SH-SY5Y (cell line): ENCODE results near the gene RGS16.

Source experiments
- GATA2 ChIP-seq: IDR thresholded peaks from 2 replicates; pipeline ENCODE4 v1.6.1; 2011; ENCODE audit warnings: mild to moderate bottlenecking, low read depth, low read length
- GATA3 ChIP-seq: IDR thresholded peaks from 2 replicates; pipeline ENCODE4 v1.6.1; 2011; ENCODE audit warnings: low read depth, mild to moderate bottlenecking, low read length, moderate library complexity

The RGS16 gene, protein sequence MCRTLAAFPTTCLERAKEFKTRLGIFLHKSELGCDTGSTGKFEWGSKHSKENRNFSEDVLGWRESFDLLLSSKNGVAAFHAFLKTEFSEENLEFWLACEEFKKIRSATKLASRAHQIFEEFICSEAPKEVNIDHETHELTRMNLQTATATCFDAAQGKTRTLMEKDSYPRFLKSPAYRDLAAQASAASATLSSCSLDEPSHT

DNA sequence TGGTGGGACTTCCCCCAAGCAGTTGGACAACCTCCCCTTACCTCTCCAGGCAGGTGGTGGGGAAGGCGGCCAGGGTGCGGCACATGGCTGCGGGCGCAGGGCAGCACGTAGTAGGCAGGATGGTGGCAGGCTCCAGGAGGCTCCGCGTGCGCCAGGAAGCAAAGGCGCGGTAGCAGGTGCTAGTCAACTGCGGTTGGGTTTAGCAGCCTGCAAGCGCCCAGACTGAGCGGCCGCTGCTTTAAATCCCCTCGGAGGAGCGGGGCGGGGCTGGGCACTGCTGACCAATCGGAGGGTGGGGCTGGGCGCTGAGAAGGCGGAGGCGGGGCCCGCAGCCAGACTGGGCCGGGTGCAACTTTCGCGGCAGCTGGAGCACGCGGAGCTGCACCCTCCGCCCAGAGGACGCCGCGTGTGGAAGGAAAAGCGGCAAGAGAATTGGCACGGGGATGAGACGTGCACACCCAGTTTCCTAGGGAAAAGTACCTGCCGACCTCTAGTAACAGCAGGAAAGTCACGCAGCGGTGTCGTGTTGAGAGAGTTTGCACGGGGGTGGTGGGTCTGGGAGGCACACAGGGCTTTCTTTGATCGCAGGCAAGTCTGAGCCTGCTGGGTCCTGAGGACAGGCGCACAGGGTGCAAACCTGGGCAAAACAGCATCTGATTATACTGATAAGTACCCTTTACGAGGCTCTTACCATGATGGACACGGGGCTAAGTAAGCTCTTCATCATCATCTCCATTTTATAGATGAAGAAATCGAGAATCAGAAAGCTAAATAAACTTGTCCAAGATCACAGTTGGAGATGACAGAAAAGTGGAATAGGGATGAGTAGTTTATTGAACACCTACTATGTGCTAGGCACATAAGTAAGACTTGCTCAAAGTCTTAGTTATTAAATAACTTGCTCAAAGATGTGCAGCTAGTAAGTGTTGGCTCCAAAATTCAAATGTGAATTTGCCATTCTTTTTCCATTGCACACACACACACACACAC lies at the start of gene RGS16:
TSS of gene RGS16 (minus strand) at position 215 of the 990 bp plus-strand sequence. CDS start at position 85, 130 bp downstream.
- 0 out of 2 replicates have a peak, but pooled peaks have one; percentile 31 for TF ChIP-seq GATA2
- TF ChIP-seq GATA3, result no peak

DNA sequence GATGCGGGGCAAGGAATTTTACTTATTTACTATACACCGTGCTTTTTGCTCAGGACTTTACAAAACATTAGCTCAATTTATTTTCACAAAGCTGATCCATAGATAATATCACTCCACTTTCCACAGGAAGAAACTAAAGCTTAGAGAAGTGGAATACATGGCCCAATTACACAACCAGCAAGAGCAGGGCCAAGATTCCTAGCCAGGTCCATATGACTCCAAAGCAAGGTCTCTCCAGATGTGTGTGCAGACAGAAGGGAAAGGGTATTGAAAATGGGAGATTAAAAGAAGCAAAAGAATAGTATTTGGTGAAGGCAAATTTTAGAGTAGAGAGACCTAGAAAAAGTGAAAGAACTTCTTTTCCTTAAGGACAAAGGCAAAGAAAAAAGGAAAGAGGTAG lies 49.8 kb upstream of the RGS16 start:
- TF ChIP-seq GATA2, result no peak
- no peak for TF ChIP-seq GATA3

DNA sequence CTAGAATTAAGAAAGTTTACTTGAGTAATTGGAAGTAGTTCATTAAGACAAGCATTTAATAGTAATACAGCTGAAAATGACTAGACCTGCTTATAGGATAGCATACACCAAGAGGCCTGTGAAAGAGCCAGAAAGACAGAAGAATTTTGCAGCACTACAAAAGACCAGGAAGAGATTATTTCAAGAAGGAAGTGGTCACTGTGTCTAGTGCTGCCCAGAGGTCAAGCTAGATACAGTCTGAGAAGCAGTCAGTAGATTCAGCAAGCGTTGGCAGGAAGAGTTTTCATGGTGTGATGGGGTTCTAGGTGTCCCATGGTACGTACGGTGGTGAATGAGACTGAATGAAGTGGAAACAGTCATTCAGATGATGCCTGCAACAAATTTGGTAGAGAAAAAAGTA lies 48.7 kb upstream of the RGS16 start:
- TF ChIP-seq GATA2 (no peak), GATA3 (no peak)

DNA sequence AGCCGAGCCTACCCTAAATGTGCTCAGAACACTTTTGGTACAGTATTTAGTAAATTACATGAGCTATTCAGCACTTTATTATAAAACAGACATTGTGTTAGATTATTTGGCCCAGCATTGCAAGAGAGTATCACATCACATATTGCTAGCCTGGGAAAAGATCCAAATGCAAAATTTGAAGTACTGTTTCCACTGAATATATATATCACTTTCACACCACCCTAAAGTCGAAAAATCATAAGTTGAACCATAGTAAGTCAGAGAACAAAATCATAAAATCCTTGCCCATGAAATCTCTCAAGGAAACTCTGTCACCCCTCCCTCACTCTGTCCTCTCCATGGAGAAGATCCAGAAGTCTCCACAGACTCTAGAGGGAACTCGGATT lies 47.1 kb upstream of the RGS16 start:
- TF ChIP-seq GATA2, result no peak
- TF ChIP-seq GATA3, result no peak

DNA sequence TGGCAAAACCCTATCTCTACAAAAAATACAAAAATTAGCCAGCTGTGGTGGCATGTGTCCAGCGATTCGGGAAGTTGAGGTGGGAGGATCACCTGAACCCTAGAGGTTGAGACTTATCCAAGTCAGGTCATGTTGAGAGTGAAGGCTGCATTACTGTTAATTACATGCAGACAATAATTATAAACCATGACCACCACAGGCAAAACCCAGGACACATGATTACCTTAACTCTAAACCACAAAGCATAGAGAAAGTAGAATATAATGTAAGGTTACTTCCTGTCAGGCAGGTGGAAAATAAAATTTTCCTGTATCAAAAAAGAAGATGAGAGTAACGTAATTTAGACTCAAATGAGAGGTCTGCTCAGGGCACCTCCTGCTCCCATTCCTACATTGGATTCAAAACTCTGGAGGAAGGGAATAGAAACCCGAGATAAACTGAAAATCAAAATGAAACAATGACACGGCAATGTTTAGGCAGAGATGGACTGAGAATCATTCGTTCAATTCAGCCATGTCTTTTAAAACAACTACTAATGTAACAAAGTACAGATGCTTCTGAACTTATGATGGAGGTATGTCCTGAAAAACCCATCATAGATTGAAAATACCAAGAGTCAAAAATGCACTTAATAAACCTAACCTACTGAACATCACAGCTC lies 46.6 kb upstream of the RGS16 start:
- TF ChIP-seq GATA3 (no peak), GATA2 (no peak)

DNA sequence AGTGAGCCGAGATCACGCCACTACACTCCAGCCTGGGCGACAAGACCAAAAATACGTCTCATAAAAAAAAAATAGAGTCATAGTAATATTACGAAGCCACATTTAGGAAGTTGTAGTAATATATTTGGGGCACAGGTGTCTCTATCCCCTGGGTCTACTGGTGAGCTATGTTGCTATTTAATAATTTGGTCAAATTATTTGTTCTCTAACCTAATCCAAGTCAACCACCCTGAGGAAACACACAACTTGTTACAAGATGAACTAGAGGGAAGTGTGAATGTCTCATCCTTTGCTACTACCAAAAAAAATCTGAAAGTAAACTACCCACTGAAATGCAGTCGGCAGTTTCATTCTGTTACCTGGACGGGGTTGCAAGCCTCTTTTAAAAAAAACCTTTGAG lies 44.9 kb upstream of the RGS16 start:
- no peak for TF ChIP-seq GATA2
- TF ChIP-seq GATA3, result no peak

DNA sequence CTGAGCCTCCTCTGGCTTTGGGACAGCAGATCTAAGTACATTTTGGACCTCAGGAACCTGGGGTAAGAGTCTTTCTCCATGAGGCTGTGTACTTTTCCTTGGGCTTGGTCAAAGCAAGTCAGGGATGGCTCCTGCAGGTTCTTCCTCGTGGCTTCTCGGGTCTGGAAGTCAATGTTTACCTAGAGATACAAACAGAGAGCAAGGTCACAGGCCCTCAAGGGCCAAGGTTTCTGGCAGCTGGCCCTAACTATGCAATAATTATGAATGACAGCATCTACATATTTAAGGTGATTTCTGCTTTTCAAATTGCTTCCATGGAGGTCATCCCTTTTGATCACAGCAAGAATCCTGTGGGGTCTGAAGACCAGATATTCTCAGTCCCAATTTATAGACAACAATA lies 42.5 kb upstream of the RGS16 start:
- TF ChIP-seq GATA2 (no peak), GATA3 (no peak)

DNA sequence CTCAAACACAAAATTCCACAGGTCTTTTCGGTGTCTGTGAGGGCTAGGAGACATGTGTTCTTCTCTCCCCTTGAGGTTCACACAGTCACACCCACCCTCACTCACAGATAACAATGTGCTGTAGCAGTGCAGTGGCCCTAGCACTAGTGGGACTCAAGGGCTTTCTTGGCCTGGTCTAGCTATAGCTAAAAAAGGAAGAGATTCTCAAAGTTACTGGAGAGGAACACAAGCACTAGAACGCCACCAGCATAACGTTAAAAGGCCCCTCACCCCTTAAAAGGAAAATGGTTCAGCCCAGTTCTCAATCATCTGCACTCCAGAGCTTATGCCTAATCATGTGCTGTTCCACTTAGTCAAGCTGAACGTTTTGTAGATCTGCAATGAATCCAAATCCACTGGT lies 40.7 kb upstream of the RGS16 start:
- no peak for TF ChIP-seq GATA3
- TF ChIP-seq GATA2, result no peak

DNA sequence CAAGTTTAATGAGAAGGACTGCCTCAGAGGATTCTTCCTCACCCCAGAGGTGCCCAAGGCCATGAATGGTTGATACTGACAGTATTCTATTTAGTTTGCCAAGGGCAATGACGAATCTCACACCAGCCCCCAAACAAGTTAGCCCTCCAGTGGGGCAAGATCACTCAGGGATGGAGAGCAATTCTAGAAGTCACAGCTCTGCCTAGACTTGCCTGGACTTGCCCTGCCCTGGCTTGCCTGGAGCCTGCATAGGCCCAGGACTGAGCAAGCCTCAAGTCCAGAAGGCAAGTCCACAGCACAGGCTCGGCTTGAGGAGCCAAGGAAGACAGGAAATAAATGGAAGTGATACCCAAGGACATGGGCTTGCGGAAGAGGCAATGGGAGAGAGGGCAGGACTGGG lies 39.5 kb upstream of the RGS16 start:
- TF ChIP-seq GATA3, result no peak
- no peak for TF ChIP-seq GATA2

DNA sequence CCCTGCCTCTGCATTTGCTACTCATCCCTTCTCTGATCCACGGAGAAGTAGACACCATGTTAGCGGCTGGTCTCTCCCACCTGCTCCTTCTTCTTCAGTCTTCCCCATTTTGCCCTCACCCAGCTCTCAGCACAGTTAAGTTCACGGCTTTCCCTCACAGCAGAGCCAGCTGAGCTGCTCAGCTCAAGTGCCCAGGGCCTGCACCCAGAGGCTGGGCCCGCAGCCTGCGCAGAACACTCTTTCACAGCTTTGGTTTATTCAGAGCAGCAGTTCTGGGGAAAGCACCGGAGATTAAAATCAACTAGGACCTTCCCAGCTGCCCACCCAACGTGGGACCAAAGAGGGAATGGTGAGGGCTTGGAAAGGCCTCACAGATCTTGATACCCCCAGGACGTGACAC lies 38.3 kb upstream of the RGS16 start:
- TF ChIP-seq GATA2 (no peak), GATA3 (no peak)

DNA sequence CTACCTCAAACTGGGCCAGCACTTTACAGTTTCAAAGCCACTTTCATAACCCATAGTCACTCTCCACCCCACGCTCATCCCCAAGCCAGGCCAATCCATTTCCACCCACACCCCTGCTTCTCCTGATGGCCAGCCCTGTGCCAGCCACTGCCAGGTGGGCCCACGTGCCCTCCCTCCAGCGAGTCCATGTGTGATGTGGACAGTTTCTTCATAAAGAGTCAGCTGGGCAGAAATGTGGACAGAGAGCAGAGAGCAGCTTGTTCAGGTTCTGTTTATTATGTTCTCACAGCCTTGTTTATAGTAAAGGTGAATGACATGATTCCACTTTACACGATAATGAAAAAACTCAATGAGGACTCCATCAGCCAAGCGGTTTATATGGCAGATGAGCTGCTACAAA lies 37.4 kb upstream of the RGS16 start:
- TF ChIP-seq GATA2 (no peak), GATA3 (no peak)

DNA sequence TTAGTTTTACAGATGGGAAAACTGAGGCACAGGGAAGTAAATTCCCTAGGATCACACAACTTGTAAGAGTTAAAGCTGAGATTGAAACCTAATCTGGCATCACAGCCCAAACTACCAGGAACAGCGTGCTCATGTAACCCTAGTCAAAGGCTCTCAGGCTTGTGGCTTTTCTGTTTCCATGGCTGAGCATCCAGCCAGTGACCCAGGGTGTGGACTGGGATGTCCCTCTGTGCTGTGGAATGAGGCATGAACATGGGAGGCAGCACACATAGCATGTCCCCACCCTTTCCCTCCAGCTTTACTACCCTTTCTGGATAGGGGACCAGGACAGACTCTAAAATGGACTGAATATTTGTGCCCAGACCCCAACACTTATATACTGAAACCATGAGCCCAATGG lies 35.1 kb upstream of the RGS16 start:
- TF ChIP-seq GATA3 (no peak), GATA2 (no peak)

DNA sequence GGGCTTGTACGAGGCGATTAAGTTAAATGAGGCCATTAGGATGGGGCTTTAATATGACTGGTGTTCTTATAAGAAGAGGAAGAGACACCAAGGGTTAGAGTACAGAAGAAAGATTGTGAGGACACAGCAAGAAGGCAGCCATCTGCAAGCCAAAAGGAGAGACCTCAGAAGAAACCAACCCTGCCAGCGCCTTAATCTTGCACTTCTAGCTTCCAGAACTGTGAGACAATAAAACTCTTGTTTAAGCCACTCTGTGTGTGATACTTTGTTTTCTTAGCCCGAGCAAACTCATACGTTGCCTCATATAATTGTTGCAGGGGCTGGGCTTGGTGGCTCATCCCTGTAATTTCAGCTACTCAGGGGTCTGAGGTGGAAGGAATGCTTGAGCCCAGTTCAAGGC lies 33.6 kb upstream of the RGS16 start:
- no peak for TF ChIP-seq GATA2
- no peak for TF ChIP-seq GATA3

DNA sequence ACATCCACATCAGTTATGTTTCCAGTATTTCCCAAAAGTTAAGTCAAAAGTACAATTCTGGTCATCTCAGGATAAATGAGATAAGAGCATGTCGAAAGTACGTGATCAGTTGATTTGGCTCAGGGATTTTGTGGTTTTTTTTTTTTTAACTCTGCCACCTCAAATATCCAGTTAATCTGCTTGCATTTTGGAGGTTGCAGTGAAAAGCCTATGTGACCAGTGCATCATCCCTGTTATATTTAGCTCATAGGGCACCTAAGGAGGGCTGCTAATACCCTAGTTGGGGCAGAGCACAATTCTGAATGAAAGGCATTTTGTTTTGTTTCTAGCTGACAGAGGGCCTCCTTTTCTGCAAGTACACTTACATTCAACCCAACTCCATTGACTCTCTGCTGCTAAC lies 31.7 kb upstream of the RGS16 start:
- TF ChIP-seq GATA2, result no peak
- no peak for TF ChIP-seq GATA3

DNA sequence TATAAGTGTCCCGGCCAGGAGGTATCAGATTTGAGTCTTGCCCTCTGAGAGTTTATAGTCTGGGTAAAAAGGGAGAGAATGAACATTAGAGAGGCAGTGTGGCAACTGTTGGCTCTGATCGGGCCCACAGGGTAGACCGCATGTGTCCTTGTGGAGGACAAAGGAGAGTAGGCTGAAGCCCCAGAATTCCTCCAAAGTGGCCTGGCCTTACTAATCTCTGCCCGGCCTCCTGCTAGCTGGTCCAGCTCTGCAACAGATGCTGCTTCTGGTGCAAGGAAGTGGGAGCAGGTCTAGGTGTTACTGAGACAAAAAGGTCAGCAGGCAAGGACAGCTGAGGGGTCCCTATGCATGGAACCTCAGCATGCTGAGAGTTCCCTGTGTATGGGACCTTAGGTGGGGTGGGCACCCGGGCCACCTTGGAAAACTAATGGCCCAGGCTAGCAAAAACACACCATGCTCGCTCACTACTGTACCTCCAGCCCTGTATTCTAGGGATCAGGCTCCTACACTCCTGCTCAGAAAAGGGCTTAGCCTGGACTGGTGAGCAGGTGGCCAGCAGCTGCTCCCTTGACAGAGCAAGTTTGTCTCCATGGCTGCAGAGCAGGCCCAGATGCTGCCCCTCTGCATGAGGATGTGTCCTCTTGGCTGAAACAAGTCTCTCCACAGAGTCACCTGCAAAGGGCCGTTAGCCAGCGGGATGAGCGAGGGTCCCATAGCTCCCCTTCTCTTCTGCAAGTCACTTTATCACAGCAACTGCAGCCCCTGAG lies 30.3 kb upstream of the RGS16 start:
- no peak for TF ChIP-seq GATA3
- no peak; the same call in 1 of the 2 replicates for TF ChIP-seq GATA2
